Stimulated activated CD4-positive, alpha-beta T cell treated with anti-CD3 and anti-CD28 coated beads, Interleukin-4, amount 100 ng/mL, for 1 hour (primary cell): ENCODE data around the gene PRPS1.
"Not testable (repeated sequence)": the region's sequence is repeated elsewhere in the genome, so short reads cannot be mapped to it uniquely, and the experiment has no call there.

Experiments used
- DNase-seq: peaks from one replicate; pipeline ENCODE4 v3.0.0-alpha.2; 2020

Gene PRPS1

GRCh38 chrX:107627838-107628661, at the start of gene PRPS1:
TSS of gene PRPS1 (plus strand) at chrX:107628510. CDS start at chrX:107628629, 119 bp downstream.
- peak; percentile 86 for DNase-seq

- DNase-seq, result no peak
Measured at GRCh38 chrX:107579956-107580355, 48.4 kb upstream of the PRPS1 start.

DNA sequence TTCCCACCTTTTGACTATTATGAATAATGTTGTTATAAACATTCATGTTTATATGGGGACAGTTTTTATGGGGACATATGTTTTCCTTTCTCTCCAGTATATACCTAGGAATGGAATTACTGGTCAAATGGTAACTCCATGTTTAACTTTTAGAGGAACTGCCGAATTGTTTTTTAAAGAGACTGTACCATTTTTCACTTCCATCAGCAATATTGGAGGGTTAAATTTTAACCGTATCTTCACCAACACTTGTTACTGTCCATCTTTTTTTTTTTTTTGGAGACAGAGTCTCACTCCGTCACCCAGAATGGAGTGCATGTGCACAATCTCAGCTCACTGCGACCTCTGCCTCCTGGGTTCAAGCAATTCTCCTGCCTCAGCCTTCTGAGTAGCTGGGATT, 46.4 kb upstream of the PRPS1 start:
- no peak for DNase-seq

DNA sequence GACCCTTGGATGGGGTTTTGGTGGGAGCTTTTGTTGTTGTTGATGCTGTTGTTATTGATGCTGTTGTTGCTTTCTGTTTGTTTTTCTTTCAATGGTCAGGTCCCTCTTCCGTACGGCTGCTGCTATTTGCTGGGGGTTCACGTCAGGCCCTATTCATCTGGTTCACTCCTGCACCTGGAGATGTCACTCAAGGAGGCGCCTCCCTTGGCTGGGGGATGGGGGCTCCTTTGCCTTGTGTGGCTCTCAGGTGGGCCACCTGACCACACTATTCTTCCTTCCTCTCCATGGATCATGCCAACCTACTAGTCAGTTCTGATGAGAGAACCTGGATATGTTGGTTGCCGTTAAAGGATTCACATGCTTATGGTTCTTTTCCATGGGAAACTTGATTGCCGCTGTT, 39.1 kb upstream of the PRPS1 start:
- DNase-seq, result no peak

DNA sequence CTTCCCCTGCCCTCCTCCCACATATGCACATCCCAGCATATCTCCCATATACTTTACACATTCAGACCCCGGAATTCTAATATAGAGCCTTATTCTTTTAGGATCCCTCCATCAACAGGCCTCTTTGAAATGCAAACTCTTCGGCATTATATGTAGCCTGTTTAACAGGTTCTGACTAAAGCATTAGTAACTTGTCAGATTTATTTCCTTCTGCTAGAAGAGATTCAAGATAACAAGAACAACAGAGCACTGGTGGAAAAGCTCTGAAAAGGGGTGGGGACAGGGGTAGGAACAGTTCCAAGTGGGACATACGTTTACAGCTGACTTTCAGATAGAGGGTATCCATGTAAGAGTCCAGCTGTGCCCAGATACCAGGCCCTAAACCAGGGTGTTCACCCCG, 31.7 kb upstream of the PRPS1 start:
- no peak for DNase-seq

- DNase-seq, result no peak
Measured at GRCh38 chrX:107597264-107597663, 31.0 kb upstream of the PRPS1 start.

DNA sequence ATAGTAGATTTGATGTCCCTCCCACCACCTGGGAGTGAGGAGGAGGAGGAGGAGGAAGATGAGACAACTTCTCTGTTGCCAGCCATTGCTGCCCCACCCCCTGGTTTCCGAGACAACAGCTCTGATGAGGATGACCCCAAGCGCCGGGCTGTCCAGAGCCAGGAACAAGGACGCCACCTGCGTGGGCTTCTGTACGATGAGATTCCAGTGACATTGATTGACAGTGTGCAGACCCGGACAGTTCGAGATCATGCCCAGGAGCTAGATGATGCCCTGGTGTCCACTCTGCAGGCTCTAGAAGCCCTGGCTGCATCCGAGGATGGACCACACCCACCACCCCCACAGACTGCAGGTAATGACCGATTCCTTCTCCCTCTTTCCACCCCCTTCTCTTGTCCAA, 30.5 kb upstream of the PRPS1 start:
- no peak for DNase-seq

DNA sequence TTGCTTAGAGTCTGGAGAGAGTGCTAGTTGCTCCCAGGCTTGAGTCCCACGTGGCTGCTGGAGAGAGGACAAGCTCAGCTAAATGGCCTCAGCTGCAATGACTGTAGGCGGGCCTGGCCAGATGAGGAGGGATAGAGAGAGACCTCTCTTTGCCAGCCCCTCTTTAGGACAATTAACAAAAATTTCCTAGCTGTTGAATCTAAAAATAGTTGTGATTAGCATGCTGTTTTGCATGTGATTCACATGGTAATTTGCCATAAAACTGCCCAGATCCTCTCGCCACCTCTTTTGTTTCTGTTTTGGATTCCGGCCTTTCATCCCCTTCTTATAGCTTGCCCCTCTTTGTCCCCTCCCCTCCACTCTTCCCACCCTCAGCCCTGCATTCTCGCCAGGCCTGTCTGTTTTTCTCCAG, 28.9 kb upstream of the PRPS1 start:
- DNase-seq, result no peak

GRCh38 chrX:107600366-107600765, 27.9 kb upstream of the PRPS1 start:
- DNase-seq, result no peak

DNA sequence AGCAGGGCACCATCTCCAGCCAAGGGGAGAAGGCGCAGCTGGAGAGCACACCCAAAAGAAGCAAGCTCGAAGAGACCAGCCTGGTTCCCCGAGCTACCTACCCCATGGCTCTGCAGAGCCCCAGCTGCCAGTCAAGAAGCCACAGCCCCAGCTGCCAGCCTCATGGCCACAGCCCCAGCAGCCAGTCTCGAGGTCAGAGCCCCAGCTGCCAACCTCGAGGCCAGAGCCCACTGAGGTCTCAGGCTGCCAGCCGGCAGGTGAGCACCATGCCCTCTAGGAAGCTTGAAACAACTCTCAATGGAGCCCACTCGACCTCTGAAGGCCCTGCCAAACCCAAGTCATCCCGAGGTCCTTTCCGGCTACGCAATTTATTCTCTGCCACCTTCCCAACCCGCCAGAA, 27.0 kb upstream of the PRPS1 start:
- no peak for DNase-seq

- no peak for DNase-seq
Measured at GRCh38 chrX:107601759-107602158, 26.6 kb upstream of the PRPS1 start.

DNA sequence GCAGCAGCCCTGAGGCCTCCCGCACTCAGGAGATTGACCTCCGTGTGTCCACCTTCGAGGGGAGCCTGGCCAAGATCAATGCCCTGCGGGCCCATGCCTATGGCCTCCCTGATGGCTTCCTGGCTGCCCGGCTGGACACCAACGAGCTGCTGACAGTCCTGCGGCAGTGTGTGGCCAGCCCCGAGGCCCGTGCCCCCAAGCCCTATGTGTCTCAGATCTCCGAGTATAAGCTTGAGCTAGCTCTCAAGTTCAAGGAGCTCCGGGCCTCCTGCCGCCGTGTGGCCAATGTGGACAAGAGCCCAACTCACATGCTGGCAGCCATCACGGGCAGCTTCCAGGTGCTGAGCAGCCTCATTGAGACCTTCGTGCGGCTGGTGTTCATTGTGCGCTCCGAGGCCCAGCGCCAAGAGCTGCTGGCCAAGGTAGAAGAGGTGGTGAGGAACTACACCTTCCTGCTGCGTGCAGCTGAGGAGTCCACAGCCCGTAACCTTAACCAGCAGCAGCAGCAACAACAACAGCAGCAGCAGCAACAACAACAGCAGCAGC, 25.5 kb upstream of the PRPS1 start:
- DNase-seq, result no peak

- DNase-seq, result no peak
Measured at GRCh38 chrX:107603429-107604159, 24.7 kb upstream of the PRPS1 start.

GRCh38 chrX:107609061-107609460, 19.2 kb upstream of the PRPS1 start:
- not testable (repeated sequence) for DNase-seq

DNA sequence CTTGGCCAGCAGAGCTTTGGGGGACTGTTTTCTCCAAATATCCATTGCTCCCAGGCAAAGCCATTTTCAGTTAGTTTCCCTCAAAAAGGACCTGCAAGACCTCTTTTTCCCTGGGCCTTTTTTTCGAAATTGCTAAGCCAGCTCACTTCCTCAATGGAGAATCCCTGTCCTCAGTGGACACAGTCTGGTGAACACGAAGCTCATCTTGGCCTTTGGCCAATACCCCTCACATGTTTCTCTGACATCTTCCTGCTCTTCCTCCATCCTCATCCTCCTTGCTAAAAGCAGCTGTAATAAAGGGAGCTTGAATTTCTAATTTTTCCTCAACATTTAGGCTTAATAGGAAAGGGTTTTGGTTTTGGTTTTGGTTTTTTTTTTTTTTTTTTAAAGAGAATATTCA, 17.6 kb upstream of the PRPS1 start:
- no peak for DNase-seq

DNA sequence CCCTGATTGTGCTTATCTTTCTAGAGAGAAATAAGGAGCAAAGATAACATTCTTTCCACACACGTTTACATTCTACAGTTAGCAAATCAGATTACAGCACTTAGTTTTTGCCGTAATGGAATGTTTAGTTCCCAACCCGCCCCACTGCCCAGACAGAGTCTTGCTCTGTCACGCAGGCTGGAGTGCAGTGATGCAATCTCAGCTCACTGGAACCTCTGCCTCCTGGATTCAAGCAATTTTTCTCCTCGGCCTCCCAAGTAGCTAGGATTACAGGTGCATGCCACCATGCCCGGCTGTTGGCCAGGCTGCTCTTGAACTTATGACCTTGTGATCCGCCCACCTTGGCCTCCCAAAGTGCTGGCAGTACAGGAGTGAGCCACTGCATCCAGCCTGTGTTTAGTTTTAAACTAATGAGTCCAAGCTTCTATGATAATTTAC, 8.4 kb upstream of the PRPS1 start:
- no peak for DNase-seq

GRCh38 chrX:107624893-107625292, 3.4 kb upstream of the PRPS1 start:
- no peak for DNase-seq

DNA sequence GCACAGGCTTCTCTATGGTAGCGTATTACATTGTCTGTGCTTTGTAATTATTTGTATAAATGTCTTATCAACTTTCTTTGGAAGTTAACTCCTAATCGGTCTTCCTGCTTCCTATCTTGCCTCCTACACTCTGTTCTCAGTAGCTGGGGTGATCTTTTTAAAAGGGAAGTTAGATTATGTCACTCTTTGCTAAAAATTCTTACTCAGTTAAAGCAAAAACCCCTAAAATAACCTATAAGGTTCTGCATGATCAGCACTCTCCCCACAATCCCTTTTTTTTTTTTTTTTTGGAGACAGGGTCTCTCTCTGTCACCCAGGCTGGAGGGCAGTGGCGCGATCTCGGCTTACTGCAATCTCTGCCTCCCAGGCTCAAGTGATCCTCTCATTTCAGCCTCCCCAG, 2.6 kb upstream of the PRPS1 start:
- no peak for DNase-seq

DNA sequence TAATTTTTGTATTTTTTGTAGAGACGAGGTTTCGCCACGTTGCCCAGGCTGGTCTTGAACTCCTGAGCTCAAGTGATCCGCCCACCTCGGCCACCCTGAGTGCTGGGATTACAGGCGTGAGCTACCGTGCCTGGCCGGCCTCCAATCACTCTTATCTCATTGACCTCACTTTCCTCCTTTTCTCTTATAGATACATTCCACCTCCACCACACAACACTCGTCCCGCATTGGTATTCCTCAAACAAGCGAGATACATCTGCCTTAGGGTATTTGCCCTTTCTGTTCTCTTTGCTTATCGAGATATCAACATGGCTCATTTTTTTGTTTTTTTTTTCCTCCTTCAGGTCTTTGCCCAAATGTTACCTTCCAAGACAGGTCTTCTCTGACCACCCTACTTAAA, 1.8 kb upstream of the PRPS1 start:
- no peak for DNase-seq

GRCh38 chrX:107626916-107627315, 1.4 kb upstream of the PRPS1 start:
- DNase-seq, result no peak

DNA sequence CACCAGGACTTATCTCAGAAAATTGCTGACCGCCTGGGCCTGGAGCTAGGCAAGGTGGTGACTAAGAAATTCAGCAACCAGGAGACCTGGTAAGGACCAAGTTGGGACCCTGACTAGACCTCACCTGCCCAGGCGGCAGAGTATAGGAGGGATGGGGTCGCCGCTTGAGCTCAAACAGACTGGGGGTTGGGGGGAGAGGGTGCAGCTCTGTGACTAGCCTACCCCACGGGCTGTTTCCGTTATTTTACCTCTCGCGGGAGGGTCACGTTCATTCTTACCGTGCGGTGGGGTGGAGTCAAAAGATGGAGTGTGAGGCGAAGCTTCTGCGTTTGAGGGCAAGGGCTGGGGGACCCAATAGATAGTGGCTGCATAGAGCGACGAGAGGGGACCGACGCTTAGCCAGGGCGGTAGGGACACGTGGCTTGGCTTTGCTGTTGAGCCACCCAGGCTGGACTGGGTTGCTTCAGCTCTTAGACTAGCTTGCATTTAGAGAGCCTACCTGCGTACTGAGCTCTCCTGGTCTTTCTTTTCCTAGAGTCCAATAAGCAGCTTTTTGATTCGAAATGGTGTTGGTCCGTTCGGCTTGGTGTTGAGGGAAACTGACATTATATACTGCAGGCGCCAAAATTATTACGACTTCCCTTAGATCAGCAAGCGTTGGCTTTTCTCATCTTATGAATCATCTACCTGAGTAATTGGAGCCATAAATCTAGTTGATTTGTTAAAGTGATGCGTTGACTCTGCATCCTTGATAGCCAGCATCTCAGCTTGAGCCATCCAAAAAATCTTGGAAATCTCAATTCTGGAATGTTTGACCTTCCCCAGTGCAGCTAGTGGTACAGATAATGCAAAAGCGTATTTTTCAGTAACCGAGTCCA, 591 bp downstream of the PRPS1 start:
- peak; percentile 34 for DNase-seq

DNA sequence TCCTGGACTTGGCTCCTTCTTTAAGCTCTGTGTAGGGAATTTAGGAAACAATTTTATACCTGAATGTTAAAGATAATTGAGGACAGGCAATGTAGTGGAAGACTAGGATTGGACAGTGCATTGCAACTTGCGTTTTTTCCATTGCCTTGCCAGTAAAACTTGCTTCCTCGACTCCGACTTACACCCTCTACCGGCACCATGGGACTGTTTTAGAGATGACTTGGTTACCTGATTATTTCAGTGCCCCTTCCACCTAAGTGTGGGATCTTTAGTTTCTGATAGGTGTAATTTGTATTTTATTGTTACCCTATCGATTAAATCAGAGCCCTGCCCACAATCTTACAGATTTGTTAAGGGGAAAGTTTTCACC, 1.2 kb downstream of the PRPS1 start:
- no peak for DNase-seq

- DNase-seq, result no peak
Measured at GRCh38 chrX:107630031-107630689, 1.9 kb downstream of the PRPS1 start.
